Type B pancreatic cell (in vitro differentiated cells): ENCODE measurements around the gene DUXB. TPM values are rescaled to one million over a fixed set of nuclear protein-coding genes. Genes with fewer than 3 reads are reported as not detected.

ENCODE experiments used
- DNase-seq: peaks from one replicate; pipeline ENCODE4 v3.0.0; 2021; ENCODE audit warnings: mixed read lengths; ENCODE audit not compliant: unreplicated experiment; ENCODE audit errors: extremely low spot score
- H3K27ac Mint-ChIP-seq: 2 replicates; pipeline ENCODE4 v1.8.0; 2021; ENCODE audit warnings: mild to moderate bottlenecking, mixed read lengths
- H3K27me3 Mint-ChIP-seq: 2 replicates; pipeline ENCODE4 v1.8.0; 2021; ENCODE audit warnings: mixed read lengths
- H3K36me3 Mint-ChIP-seq: 2 replicates; pipeline ENCODE4 v1.8.0; 2021; ENCODE audit warnings: mixed read lengths
- H3K4me1 Mint-ChIP-seq: one replicate; pipeline ENCODE4 v1.8.0; 2021; ENCODE audit warnings: mixed read lengths; ENCODE audit not compliant: unreplicated experiment
- H3K4me3 Mint-ChIP-seq: 2 replicates; pipeline ENCODE4 v1.8.0; 2021; ENCODE audit warnings: mild to moderate bottlenecking, mixed read lengths
- H3K9me3 Mint-ChIP-seq: 2 replicates; pipeline ENCODE4 v1.8.0; 2021; ENCODE audit warnings: mixed read lengths
- total RNA-seq: library from RNA; stranded (reverse); gene quantifications from 2 replicates; pipeline ENCODE4 v1.2.1, GENCODE V29; 2021; ENCODE audit warnings: low replicate concordance
- TF ChIP-seq, protein P1 (sequence below): fragments of 200-600 bp; sonication (generic); conservative IDR thresholded peaks from 2 replicates; pipeline ENCODE4 v1.5.0; 2021; ENCODE audit warnings: antibody characterized with exemption, mild to moderate bottlenecking

The DUXB gene
- total RNA-seq, 1 donor from 2014 or later = not detected

DNA sequence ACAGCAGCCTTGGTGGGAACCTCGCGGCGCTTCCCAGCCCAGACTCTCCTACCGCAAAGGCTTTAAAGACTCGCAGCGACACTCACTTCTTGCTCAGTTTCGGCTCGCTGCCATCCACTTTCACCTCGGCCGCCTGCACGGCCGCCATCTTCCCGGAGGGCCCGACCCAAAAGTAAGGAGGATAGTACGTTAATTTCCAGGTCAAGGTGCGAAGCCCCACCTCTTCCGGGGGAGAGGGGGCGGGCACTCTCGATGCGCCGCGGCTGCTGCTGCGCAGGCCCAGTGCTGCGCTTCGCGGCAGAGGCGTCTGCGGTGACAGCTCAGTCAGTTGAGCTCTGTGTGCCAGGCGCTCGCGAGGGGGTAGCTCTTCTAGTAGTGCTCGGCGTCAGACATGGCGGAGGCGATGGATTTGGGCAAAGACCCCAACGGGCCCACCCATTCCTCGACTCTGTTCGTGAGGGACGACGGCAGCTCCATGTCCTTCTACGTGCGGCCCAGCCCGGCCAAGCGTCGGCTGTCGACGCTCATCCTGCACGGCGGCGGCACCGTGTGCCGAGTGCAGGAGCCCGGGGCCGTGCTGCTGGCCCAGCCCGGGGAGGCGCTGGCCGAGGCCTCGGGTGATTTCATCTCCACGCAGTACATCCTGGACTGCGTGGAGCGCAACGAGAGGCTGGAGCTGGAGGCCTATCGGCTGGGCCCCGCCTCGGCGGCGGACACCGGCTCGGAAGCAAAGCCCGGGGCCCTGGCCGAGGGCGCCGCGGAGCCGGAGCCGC lies 53.6 kb downstream of the DUXB start, which contains the start of the genes KARS1 and TERF2IP:
KARS1 (minus strand) TSS at position 174 of the 773 bp plus-strand sequence; CDS start at position 148, 26 bp downstream.
TERF2IP (plus strand) TSS at position 282 of the 773 bp plus-strand sequence; CDS start at position 392, 110 bp downstream.
- peak within 1 kb of the TSS; percentile 97 for H3K4me3 Mint-ChIP-seq
- no peaks in the 10 kb centered on the region for H3K9me3 Mint-ChIP-seq
- H3K27me3 Mint-ChIP-seq = no peaks in the 10 kb centered on the region
- H3K36me3 Mint-ChIP-seq = peaks cover 22% of the 10 kb centered on the region
- peaks cover 31% of the 10 kb centered on the region for H3K4me1 Mint-ChIP-seq
- peak; percentile 90 for DNase-seq
- TF ChIP-seq, protein P1, sequence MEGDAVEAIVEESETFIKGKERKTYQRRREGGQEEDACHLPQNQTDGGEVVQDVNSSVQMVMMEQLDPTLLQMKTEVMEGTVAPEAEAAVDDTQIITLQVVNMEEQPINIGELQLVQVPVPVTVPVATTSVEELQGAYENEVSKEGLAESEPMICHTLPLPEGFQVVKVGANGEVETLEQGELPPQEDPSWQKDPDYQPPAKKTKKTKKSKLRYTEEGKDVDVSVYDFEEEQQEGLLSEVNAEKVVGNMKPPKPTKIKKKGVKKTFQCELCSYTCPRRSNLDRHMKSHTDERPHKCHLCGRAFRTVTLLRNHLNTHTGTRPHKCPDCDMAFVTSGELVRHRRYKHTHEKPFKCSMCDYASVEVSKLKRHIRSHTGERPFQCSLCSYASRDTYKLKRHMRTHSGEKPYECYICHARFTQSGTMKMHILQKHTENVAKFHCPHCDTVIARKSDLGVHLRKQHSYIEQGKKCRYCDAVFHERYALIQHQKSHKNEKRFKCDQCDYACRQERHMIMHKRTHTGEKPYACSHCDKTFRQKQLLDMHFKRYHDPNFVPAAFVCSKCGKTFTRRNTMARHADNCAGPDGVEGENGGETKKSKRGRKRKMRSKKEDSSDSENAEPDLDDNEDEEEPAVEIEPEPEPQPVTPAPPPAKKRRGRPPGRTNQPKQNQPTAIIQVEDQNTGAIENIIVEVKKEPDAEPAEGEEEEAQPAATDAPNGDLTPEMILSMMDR = no peak
- peak within 1 kb of the TSS; percentile 97 for H3K27ac Mint-ChIP-seq

GRCh38 chr16:75647112-75647491 lies 54.2 kb downstream of the DUXB start:
- Mint-ChIP-seq H3K9me3 (no peaks in the 10 kb centered on the region), H3K27me3 (no peaks in the 10 kb centered on the region), H3K4me1 (peaks cover 31% of the 10 kb centered on the region), H3K27ac (peak overlapping the region; percentile 97), H3K4me3 (peak overlapping the region; percentile 97), H3K36me3 (peaks cover 22% of the 10 kb centered on the region)
- no peak for DNase-seq
- TF ChIP-seq, protein P1 = no peak

- DNase-seq = no peak
- Mint-ChIP-seq H3K4me1 (peaks cover 12% of the 10 kb centered on the region), H3K27ac (peak overlapping the region; percentile 63), H3K36me3 (peaks cover 26% of the 10 kb centered on the region), H3K9me3 (no peaks in the 10 kb centered on the region), H3K4me3 (peak overlapping the region; percentile 81), H3K27me3 (no peaks in the 10 kb centered on the region)
- TF ChIP-seq, protein P1 = no peak
Observed at GRCh38 chr16:75644240-75645012, 56.8 kb downstream of the DUXB start.

Other genes with a start within 250 kb of the DUXB start
- gene TMEM170A, start 236.8 kb downstream of the DUXB start, total RNA-seq = 37.9 and 46.4 TPM in 2 replicates
- 1.8 and 6.0 TPM in 2 replicates for gene CHST6, start 206.0 kb downstream of the DUXB start, total RNA-seq
- 0.60 and 1.9 TPM in 2 replicates for gene CHST5, start 165.4 kb downstream of the DUXB start, total RNA-seq
- gene TMEM231, start 145.2 kb downstream of the DUXB start, total RNA-seq = 10.0 and 18.2 TPM in 2 replicates
- 85.6 and 86.2 TPM in 2 replicates for gene GABARAPL2, start 135.1 kb downstream of the DUXB start, total RNA-seq
- 39.6 and 51.9 TPM in 2 replicates for gene ADAT1, start 78.2 kb downstream of the DUXB start, total RNA-seq
- 129 and 142 TPM in 2 replicates for gene KARS1, start 53.8 kb downstream of the DUXB start, total RNA-seq
- gene TERF2IP, start 53.7 kb downstream of the DUXB start, total RNA-seq = 38.8 and 44.8 TPM in 2 replicates
- not detected in 2 replicates for gene CPHXL2, start 24.5 kb downstream of the DUXB start, total RNA-seq
- gene CPHXL, start 25.0 kb upstream of the DUXB start, total RNA-seq = not detected in 2 replicates